Measurements from ENCODE around the gene RAC3.

RAC3 gene

GRCh38 chr17:82031303-82031884 is at the start of gene RAC3:
RAC3 (plus strand) TSS chr17:82031678; CDS start chr17:82031762, 84 bp downstream.
- no peak for DNase-seq

GRCh38 chr17:81983011-81983638 is 48.4 kb upstream of the RAC3 start:
- DNase-seq = no peak

GRCh38 chr17:81983639-81984373 is 47.7 kb upstream of the RAC3 start:
- no peak for DNase-seq

GRCh38 chr17:81984773-81985410 is 46.6 kb upstream of the RAC3 start:
- no peak for DNase-seq

- DNase-seq = no peak
These were observed 44.9 kb upstream of the RAC3 start for GRCh38 chr17:81986606-81987005.

- no peak for DNase-seq
These were observed 44.2 kb upstream of the RAC3 start for GRCh38 chr17:81987161-81987770.

- no peak for DNase-seq
These were observed 40.4 kb upstream of the RAC3 start for GRCh38 chr17:81990836-81991683.

- no peak for DNase-seq
These were observed 39.7 kb upstream of the RAC3 start for GRCh38 chr17:81991684-81992305.

- DNase-seq = no peak
These were observed 39.0 kb upstream of the RAC3 start for GRCh38 chr17:81992306-81993102.

GRCh38 chr17:81993729-81994592 is 37.5 kb upstream of the RAC3 start:
- DNase-seq = no peak

- DNase-seq = no peak
These were observed 36.6 kb upstream of the RAC3 start for GRCh38 chr17:81994593-81995462.

- no peak for DNase-seq
These were observed 35.8 kb upstream of the RAC3 start for GRCh38 chr17:81995463-81996231.

GRCh38 chr17:81996232-81996756 is 35.2 kb upstream of the RAC3 start:
- no peak for DNase-seq

GRCh38 chr17:81996757-81997441 is 34.6 kb upstream of the RAC3 start:
- no peak for DNase-seq

- no peak for DNase-seq
These were observed 33.3 kb upstream of the RAC3 start for GRCh38 chr17:81998212-81998611.

GRCh38 chr17:81998691-81999438 is 32.6 kb upstream of the RAC3 start:
- no peak for DNase-seq

Measured in stimulated activated naive CD4-positive, alpha-beta T cell (primary cell).